Thyroid gland (tissue), 4 donors: Measurements from ENCODE around the gene GAB4. TPM values are rescaled to one million over a fixed set of nuclear protein-coding genes. Genes with fewer than 3 reads are reported as not detected.
"Not testable (repeated sequence)": the region's sequence is repeated elsewhere in the genome, so short reads cannot be mapped to it uniquely, and the experiment has no call there.

ENCODE experiments used
- DNase-seq, 2 donors: peaks; one replicate each; pipeline ENCODE4 v3.0.0-alpha.2; 2019
- H3K27ac ChIP-seq, 3 donors: fragments of 200-600 bp; sonication (generic); 1 replicate in 2 of 3; 2 replicates in 1 of 3; pipeline ENCODE4 v1.5.1; 2016 to 2019; ENCODE audit warnings: mild to moderate bottlenecking in 1 of 3, moderate library complexity in 1 of 3
- H3K27me3 ChIP-seq: fragments of 200-600 bp; sonication (generic); one replicate; pipeline ENCODE4 v1.5.1; 2019
- H3K36me3 ChIP-seq, 2 donors: fragments of 200-600 bp; sonication (generic); one replicate each; pipeline ENCODE4 v1.5.1; 2016 to 2019
- H3K4me1 ChIP-seq, 2 donors: fragments of 200-600 bp; sonication (generic); one replicate each; pipeline ENCODE4 v1.5.1; 2017 to 2019
- H3K4me3 ChIP-seq, 3 donors: fragments of 200-600 bp; sonication (generic); replicated peaks in 1 of 3; 1 replicate in 2 of 3; 2 replicates in 1 of 3; pipeline ENCODE4 v1.5.1; 2016; ENCODE audit warnings: mild to moderate bottlenecking in 1 of 3
- H3K9me3 ChIP-seq: fragments of 200-600 bp; sonication (generic); one replicate; pipeline ENCODE4 v1.5.1; 2017
- CTCF ChIP-seq, 6 experiments: fragments of 200-600 bp in 3 of 6; fragments of 450-650 bp in 3 of 6; sonication (generic) in 3 of 6; IDR thresholded peaks; one replicate each; pipeline ENCODE4 v1.5.1; 2016 to 2019; ENCODE audit warnings: antibody characterized with exemption in 6 of 6, mild to moderate bottlenecking in 2 of 6, inconsistent platforms in 1 of 6, moderate library complexity in 1 of 6
- POLR2A ChIP-seq, 2 donors: fragments of 450-650 bp; IDR thresholded peaks; one replicate each; pipeline ENCODE4 v1.6.1; 2017; ENCODE audit warnings: antibody characterized with exemption in 2 of 2, mild to moderate bottlenecking in 2 of 2, moderate library complexity in 1 of 2
- WGBS, 2 donors: methylation state at CpG; one replicate each; pipeline ENCODE4 v1.1.5; 2017; 5-methylcytosine and 5-hydroxymethylcytosine counted together
- intact Hi-C: fragments of 100-400 bp; cut with DNase I; formaldehyde crosslinking; loops from one replicate; pipeline ENCODE4 v1.15.1; 2023
- total RNA-seq, 4 donors: library from RNA; depleted of rRNA; stranded (reverse); fragments of >200 nt; gene quantifications; one replicate each; pipeline ENCODE4 v1.2.3, GENCODE V29; 2016

Gene GAB4
- total RNA-seq, 4 donors from 2014 or later: not detected

- H3K9me3 ChIP-seq, H3K4me3 ChIP-seq, intact Hi-C loops, H3K36me3 ChIP-seq, DNase-seq, H3K4me1 ChIP-seq, H3K27ac ChIP-seq, H3K27me3 ChIP-seq: not testable (repeated sequence)
- WGBS, 2 donors: 60 to 62% methylated on average over 3 of the region's 3 CpGs
Observed at GRCh38 chr22:17014101-17014440, 6.0 kb upstream of the GAB4 start.

- no peaks in the 10 kb centered on the region for H3K9me3 ChIP-seq
- TF ChIP-seq POLR2A (IDR thresholded peaks at IDR 0.05) (no peak), CTCF (IDR thresholded peaks at IDR 0.05) (no peak)
- 95 to 98% methylated on average over 2 of the region's 2 CpGs for WGBS, 2 donors
- no peaks in the 10 kb centered on the region for H3K27me3 ChIP-seq
- H3K4me1 ChIP-seq: no peaks in the 10 kb centered on the region
- no peak for DNase-seq
- H3K36me3 ChIP-seq: no peaks in the 10 kb centered on the region
- intact Hi-C loops: no loop called here
- no peak overlapping the region for H3K4me3 ChIP-seq
- H3K27ac ChIP-seq: no peak overlapping the region
Observed at GRCh38 chr22:17013396-17014100, 5.5 kb upstream of the GAB4 start.

GRCh38 chr22:17012267-17012666 is 4.2 kb upstream of the GAB4 start:
- intact Hi-C loops: no loop called here
- no peak overlapping the region for H3K27ac ChIP-seq
- WGBS, 2 donors: 70 to 89% methylated on average over 4 of the region's 4 CpGs
- no peaks in the 10 kb centered on the region for H3K27me3 ChIP-seq
- H3K36me3 ChIP-seq: no peaks in the 10 kb centered on the region
- no peaks in the 10 kb centered on the region for H3K9me3 ChIP-seq
- H3K4me3 ChIP-seq: no peak overlapping the region
- TF ChIP-seq CTCF (IDR thresholded peaks at IDR 0.05) (no peak), POLR2A (IDR thresholded peaks at IDR 0.05) (no peak)
- no peaks in the 10 kb centered on the region for H3K4me1 ChIP-seq
- DNase-seq: no peak

GRCh38 chr22:17009640-17010291 is 1.7 kb upstream of the GAB4 start:
- H3K4me3 ChIP-seq: no peak overlapping the region
- DNase-seq: no peak
- no peaks in the 10 kb centered on the region for H3K9me3 ChIP-seq
- no peaks in the 10 kb centered on the region for H3K4me1 ChIP-seq
- no peaks in the 10 kb centered on the region for H3K36me3 ChIP-seq
- H3K27me3 ChIP-seq: no peaks in the 10 kb centered on the region
- H3K27ac ChIP-seq: no peak overlapping the region
- 59 to 76% methylated on average over 8 to 9 of the region's 9 CpGs for WGBS, 2 donors
- intact Hi-C loops: no loop called here
- TF ChIP-seq POLR2A (IDR thresholded peaks at IDR 0.05): no peak
- TF ChIP-seq CTCF (IDR thresholded peaks at IDR 0.05): no peak

GRCh38 chr22:17007257-17007656 is 765 bp downstream of the GAB4 start:
- Histone ChIP-seq H3K4me1 (no peaks in the 10 kb centered on the region), H3K4me3 (no peak overlapping the region), H3K9me3 (no peaks in the 10 kb centered on the region), H3K27ac (no peak overlapping the region), H3K27me3 (no peaks in the 10 kb centered on the region), H3K36me3 (no peaks in the 10 kb centered on the region)
- intact Hi-C loops: no loop called here
- 17% methylated on average over 16 to 22 of the region's 22 CpGs for WGBS, 2 donors
- TF ChIP-seq POLR2A (IDR thresholded peaks at IDR 0.05) (no peak), CTCF (IDR thresholded peaks at IDR 0.05) (no peak)
- DNase-seq: no peak
